GM19467 (cell line): ENCODE data around the gene C1orf74.

Experiments
- ATAC-seq: cut with Tn5 transposase; IDR thresholded peaks from one replicate; pipeline ENCODE4 v1.9.1; 2021; ENCODE audit warnings: mild to moderate bottlenecking, moderate library complexity; ENCODE audit not compliant: unreplicated experiment

The C1orf74 gene

GRCh38 chr1:209784265-209785169 lies at the start of gene C1orf74:
C1orf74 (minus strand) TSS chr1:209784559; CDS start chr1:209783634, 925 bp downstream.
- peak; percentile 98 for ATAC-seq

- ATAC-seq = no peak
Observed at GRCh38 chr1:209831615-209832014, 47.3 kb upstream of the C1orf74 start.

DNA sequence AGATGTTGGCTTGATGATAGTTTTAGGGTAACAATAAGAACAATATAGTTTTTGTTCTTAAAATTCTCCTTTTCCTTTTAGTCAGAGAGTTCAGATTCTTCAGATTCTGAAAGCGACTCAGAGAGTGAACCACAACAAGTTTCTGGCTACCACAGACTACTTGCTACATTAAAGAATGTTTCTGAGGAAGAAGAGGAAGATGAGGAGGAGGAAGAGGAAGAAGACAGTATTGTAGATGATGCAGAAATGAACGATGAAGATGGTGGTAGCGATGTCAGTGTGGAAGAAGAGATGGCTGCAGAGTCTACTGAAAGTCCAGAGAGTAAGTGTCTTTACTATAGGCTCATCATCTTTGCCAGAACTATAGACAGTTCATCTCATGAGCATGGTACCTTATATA lies 46.4 kb upstream of the C1orf74 start:
- ATAC-seq = no peak

GRCh38 chr1:209829716-209830115 lies 45.4 kb upstream of the C1orf74 start:
- no peak for ATAC-seq

DNA sequence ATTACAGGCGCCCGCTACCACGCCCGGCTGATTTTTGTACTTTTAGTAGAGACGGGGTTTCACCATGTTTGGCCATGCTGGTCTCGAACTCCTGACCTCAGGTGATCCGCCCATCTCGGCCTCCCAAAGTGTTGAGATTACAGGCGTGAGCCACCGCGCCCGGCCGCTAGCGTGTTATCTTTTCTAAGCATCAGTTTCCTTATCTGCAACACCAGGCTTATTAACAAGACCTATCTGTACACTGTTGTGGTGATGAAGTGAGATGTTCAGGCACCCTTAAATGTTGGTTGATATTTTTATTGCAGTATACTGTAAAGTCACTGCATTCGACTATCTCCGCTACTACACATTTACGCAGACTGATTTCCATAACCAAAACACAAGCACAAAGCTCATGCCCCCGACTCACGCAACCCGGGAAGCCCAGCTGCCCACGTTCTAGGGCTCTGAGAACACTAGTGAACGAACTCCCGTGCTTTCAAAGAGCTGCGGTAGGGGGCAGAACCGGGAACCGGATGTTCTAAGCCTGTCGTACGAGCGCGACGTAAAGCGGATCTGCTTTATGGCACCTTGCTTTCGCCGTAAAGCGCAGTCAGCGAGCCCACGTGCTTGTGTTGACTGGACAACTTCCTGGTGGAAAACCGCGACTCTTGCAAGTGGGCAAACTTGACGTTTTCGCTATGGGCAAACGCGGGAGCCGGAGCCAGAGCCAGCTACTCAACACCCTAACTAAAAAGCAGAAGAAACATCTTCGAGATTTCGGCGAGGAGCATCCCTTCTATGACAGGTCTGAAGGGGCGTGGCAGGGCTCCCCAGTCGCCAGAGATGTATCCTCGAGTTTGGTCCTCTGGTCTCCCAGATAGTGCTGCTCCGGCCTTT lies 43.3 kb upstream of the C1orf74 start, which contains the start of gene UTP25:
Gene UTP25, plus strand, starts transcription at position 589 of the 879 bp plus-strand sequence. Its CDS starts 92 bp downstream, at position 681.
- ATAC-seq = peak; percentile 88

- ATAC-seq = no peak
Observed at GRCh38 chr1:209825591-209826434, 41.5 kb upstream of the C1orf74 start.

GRCh38 chr1:209823143-209824041 lies 39.0 kb upstream of the C1orf74 start:
- peak; percentile 36 for ATAC-seq

DNA sequence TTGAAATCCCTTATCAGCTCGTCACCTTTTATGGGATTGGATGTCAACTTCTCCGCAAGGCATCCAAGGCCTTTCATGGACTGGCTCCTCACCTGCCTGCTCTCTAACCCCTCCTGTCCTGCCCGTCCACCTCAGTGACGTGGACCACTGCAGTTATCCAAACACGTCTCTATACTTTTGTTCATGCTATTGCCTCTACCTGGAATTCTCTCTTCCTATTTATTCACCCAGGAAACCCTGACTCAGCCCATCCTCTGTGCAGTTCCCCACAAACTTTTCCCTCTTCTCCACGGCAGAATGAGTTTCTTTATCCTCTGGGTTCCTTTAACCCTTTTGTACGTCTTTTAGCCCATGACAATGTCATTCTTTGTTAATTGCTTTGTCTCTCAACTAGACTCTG lies 38.3 kb upstream of the C1orf74 start:
- no peak for ATAC-seq

DNA sequence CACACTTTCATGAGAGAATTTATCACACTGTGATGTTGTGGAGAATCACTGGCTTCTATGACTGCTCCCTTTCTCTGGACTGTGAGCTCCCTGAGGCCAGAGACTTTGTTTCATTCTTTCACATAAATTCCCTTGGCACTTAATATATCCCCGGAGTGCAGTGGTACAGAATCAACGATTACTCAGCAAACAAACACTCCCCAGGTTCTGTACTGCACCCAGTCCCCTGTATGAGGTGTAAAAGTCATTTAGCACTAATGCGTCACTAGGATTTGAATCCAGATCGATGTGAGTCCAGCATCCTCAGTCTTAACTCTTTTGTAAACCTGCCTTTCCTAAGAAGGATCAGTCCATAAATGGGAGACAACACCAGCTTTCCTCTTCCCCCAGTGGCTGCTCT lies 36.6 kb upstream of the C1orf74 start:
- ATAC-seq = no peak

DNA sequence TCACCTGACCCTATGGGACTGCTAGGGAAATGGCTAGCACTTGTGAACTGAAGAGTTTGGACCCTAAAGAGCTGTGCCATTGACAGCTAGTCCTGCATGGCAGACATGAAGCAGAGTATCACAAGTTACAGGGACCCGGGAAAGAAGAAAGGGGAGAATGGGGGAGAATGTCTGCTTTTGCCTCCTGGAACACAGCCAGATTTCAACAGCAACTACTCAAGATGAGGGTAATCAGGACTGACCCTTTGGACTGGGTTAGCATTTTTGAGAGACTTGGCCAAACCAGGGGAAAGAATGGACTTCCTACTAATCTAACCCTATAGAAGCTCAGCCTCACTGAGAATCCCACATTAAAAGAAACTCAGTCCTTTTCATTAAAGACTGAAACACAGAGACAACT lies 34.7 kb upstream of the C1orf74 start:
- no peak for ATAC-seq

DNA sequence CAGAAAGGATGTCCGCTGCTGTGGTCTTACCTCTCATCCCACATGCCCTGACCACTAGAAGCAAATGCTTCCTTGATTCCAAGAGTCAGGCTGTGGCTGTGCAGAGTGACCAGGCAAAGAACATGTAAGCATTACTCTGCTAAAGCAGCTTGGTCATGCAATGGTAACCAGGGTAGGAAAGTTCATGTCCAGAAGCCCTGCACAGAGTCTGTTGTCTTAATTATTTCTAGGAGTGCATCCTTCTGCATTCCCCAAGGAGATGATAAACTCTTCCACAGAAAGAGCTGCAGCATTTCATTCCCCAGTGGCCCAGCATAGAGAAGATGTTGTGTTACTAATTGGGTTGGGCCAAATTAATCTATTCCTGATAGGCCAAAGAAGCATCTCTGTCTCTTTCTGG lies 33.3 kb upstream of the C1orf74 start:
- no peak for ATAC-seq

DNA sequence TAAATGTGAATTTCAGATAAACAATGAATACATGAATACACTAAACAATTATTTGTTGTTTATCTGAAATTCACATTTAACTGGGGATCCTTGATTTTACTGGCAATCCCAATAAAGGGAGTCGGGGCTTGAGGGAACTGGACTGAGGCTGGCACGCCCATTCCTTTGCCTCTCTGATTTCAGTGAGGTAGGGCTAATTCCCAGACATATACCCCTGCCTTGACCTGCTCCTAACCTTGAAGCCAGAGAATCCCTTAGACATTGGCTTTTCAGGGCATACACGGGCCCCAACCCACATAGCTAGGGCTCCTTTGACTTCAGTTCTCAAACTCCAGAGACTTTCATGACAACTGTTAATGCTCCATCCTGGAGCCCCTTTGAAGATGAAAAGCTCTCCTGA lies 32.6 kb upstream of the C1orf74 start:
- ATAC-seq = no peak

- no peak for ATAC-seq
Observed at GRCh38 chr1:209815931-209816341, 31.6 kb upstream of the C1orf74 start.

DNA sequence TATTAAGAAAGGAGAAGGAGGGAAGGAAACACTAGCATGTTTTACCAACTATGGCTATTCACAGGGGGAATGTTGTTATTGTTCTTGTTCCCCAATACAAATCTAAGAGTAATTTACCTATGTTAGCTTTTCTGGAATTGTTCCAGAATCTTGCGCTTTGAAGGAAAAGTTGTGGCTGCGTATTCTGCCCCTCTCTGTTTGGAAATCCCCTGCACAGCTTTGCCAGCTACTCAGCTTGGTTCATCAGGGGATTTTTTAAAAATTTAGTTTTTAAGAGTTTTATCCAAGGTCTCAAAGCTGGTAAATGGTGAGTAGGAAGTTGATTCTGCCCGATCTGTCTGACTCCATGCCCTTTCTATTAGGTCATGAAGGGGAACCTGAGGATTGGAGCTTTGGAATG lies 31.1 kb upstream of the C1orf74 start:
- ATAC-seq = no peak

- ATAC-seq = no peak
Observed at GRCh38 chr1:209813902-209814301, 29.5 kb upstream of the C1orf74 start.

DNA sequence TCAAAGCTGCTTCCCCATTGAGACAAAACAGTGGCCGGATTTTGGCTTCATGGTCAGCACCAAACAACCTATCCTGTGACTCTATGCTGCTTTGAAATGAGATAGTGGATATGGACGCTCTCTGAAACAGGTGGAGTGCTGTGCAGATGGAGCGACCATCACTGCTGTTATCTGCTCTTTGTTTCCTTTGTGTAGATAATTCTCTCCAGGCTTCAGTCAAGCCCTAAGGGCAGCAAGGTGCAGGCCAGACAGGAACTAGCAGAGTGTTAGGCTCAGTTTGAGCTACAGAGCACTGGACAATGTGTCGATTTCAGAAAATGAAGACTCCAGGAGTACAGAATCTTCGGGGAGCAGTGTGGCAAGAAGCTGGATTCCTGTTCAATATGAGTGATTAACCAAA lies 26.4 kb upstream of the C1orf74 start:
- no peak for ATAC-seq

DNA sequence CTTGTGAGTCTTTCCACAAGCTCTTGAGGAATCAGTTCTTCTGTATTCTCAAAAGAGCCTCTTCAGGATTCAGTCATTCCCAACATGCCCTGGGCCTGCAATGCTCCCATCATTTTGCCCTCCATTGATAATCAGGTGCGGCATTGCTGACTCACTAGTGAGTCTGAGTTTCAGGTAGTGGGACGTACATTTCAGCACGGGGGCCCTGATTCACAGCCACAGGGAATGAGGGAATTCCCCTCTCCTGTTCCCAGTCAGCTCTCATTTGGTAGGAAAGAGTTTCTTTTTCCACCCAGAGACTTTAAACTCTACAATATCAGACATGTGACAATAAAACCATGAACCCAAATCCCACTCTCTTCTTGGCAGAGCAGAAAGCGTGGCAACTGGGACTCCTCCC lies 25.3 kb upstream of the C1orf74 start:
- ATAC-seq = no peak

- no peak for ATAC-seq
Observed at GRCh38 chr1:209808059-209808581, 23.8 kb upstream of the C1orf74 start.

GRCh38 chr1:209807509-209807908 lies 23.1 kb upstream of the C1orf74 start:
- no peak for ATAC-seq
